Stimulated activated CD4-positive, alpha-beta T cell treated with anti-CD3 and anti-CD28 coated beads, Interleukin-2, amount 100 ng/mL, for 24 hours (primary cell): Measurements from ENCODE around the gene RNF217.
"Not testable (repeated sequence)": the region's sequence is repeated elsewhere in the genome, so short reads cannot be mapped to it uniquely, and the experiment has no call there.

ENCODE experiments used
- DNase-seq, 2 donors: peaks; one replicate each; pipeline ENCODE4 v3.0.0-alpha.2; 2020

RNF217 gene

DNA sequence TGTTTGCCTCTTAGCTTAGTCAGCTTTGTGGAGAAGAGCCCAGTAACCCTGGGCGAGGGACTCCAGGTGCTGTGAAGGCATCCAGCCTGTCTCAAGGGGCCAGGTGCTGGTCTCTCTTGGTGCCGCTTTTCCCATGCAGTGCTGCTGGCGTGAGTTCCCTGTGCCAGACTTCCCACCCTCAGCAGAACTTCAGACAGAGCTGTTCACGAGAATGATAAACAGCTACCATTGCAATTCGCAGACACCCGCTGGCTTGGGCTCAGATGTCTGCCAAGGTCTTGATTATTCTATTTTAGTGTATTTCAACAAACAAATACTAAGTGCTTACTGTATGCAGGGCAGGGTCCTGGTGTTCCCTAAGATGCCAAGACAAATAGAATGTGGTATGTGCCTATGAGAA, 57.7 kb downstream of the RNF217 start:
- DNase-seq = no peak

DNA sequence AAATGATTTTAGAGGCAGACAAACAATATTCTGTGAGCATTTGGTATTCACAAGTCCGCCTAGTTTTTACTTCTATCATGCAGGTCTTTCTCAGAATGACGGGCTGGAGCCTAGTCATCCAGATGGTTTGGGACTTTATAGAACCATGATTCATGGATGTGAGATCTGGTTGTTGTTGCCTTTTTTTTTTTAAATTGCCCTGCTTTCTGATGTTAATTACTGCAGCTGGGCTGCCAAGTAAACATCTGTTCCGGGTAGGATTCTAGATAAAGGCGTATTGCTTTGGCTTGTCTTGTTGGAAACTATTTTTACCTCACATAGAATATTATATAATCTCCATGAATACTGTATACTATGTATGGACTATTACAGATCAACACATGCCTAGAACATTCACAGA, 58.1 kb downstream of the RNF217 start:
- no peak for DNase-seq

DNA sequence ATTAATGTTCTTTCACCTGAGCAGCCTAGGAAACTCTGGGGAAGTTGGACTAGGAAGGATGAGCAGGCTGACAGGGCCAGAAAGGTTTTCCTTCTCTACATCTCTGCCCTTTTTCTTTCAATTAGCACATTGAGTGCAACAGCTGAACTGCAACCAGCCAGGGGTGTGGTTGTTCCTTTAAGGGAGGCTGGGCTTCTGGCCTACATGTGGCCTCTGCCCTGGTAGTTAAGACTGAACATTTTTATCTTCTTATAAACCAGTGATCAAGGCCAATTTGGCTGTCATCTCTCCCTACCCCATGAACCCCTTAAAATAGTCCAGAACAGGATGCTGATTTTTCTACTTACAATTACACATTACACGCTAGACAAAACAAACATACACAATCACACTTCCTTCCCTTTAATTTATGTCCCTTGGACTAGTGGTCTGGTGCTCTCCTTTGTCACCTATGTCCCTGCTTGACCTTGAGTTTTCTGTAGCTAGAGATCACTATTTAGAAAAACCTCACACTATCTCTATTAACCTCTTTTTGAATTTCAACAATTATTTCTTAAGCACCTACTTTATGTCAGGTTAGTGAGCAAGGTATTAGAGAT, 60.3 kb downstream of the RNF217 start:
- DNase-seq = no peak

DNA sequence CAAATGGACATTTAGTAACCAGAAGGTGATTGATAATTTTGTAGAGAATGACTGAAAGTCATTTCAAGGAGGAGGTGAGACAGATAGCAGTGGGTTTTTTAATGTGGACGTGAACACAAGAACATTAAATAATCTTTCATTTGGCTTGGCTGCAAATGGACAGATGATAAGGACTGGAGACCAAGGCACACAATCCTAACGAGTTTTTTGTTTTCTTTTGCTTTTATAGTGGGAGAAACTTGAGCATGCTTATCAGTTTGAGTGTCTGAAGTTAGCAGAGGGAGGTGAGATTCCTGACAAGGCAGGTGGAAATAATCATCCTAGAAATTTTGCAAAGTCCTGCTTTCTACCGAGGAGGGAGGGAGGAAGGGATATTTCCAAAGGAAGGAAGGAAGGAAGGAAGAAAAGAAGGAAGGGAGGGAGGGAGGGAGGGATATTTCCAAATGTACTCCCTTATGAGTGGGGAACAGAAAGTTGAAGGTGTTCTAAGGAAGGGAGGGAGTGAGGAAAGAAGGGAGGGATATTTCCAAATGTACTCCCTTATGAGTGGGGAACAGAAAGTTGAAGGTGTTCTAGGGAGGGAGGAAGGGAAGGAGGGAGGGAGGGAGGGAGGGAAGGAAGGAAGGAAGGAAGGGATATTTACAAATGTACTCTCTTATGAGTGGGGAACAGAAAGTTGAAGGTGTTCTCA, 63.1 kb downstream of the RNF217 start:
- no peak for DNase-seq

DNA sequence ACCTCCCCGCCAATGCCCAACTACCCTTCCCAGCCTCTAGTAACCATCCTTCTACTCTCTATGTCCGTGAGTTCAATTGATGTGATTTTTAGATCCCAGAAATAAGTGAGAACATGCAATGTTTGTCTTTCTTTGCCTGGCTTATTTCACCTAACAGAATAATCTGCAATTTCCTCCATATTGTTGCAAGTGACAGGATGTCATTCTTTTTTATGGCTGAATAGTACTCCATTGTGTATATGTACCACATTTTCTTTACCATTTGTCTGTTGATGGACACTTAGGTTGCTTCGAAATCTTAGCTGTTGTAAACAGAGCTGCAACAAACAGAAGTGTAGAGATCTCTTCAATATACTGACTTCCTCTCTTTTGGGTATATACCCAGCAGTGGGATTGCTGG, 65.0 kb downstream of the RNF217 start:
- no peak for DNase-seq

DNA sequence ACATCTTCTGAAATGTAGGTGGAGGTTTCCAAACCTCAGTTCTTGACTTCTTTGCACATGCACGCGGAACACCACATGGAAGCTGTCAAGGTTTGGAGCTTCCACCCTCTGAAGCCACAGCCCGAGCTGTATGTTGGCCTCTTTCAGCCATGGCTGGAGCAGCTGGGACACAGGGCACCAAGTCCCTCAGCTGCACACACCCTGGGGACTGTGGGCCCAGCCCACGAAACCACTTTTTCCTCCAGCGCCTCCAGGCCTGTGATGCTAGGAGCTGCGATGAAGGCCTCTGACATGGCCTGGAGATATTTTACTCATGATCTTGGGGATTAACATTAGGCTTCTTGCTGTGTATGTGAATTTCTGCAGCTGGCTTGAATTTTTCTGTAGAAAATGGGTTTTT, 68.7 kb downstream of the RNF217 start:
- no peak for DNase-seq

DNA sequence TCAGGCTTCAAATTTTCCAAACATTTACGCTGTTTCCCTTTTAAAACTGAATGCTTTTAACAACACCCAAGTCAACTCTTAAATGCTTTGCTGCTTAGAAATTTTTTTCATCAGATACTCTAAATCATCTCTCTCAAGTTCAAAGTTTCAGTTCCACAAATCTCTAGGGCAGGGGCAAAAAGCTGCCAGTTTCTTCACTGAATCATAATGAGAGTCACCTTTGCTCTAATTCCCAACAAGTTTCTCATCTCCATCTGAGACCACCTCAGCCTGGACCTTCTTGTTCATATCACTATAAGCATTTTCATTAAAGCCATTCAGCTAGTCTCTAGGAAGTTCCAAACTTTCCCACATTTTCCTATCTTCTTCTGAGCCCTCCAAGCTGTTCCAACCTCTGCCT, 69.1 kb downstream of the RNF217 start:
- no peak for DNase-seq

DNA sequence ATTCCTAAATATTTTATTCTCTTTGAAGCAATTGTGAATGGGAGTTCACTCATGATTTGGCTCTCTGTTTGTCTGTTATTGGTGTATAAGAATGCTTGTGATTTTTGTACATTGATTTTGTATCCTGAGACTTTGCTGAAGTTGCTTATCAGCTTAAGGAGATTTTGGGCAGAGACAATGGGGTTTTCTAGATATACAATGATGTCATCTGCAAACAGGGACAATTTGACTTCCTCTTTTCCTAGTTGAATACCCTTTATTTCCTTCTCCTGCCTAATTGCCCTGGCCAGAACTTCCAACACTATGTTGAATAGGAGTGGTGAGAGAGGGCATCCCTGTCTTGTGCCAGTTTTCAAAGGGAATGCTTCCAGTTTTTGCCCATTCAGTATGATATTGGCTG, 72.7 kb downstream of the RNF217 start:
- not testable (repeated sequence) for DNase-seq

DNA sequence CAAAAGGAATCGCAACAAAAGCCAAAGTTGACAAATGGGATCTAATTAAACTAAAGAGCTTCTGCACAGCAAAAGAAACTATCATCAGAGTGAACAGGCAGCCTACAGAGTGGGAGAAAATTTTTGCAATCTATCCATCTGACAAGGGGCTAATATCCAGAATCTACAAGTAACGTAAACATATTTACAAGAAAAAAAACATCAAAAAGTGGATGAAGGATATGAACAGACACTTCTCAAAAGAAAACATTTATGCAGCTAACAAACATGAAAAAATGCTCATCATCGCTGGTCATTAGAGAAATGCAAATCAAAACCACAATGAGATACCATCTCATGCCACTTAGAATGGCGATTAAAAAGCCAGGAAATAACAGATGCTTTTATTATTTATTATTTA, 74.2 kb downstream of the RNF217 start:
- DNase-seq = not testable (repeated sequence)

DNA sequence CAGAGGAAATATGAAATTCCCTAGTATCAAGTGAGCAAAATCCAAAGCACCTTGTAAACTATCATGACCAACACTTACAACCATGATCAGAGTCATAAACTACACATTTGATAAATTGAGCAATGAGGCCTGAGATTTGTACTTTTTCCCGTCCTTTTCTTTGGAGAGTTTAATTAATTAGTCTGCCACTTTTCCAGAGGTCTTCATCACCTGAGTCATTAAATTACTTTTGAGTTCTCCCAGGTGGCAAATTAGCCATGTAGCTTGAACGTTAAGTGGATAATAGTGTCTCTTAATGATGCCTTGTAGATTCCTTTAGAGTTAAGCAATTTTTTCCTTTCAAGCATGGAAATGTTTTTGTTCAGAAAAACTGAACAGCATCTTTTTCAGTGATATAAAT, 75.6 kb downstream of the RNF217 start:
- DNase-seq = no peak

DNA sequence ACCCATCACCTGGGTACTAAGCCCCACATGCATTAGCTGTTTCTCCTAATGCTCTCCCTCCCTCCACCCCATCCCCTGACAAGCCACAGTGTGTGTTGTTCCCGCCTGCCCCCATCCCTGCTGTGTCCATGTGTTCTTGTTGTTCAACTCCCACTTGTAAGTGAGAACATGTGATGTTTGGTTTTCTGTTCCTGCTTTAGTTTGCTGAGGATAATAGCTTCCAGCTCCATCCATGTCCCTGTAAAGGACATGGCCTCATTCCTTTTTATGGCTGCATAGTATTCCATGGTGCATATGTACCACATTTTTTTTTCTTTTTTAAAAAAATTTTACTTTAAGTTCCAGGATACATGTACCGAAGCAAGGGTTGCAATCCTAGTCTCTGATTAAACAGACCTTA, 76.7 kb downstream of the RNF217 start:
- DNase-seq = no peak

DNA sequence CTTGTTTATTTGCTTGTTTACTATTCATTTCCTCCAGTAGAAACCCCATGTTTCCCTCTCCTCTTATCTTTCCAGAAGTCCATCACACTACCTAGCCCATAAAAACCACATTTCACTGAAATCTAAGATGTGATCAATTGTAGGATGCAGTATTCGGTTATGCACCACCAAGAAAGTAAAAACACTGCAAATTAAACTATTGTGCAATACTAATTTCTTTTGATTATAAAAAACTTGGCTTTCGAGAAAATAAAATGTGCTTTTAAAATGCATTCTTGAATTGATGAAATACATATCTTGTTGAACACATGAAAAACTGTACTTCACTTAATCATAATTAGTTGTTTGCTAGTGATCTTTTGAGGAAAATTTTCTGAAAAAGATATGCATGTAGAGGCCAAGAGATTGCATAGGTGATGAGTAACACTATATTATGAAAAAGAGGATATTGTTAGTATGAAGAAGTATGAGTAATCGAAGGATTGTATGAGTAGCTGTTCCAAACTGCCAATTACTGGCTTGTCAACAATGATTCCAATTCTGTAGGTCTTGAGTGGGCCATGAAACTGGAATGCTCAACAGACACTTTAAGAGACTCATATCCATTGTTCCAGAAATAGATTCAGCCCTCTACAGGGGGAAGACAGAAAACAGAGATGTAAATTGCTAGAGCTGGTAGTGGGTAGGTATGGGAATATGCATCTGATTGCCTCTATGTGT, 79.7 kb downstream of the RNF217 start:
- DNase-seq = no peak

DNA sequence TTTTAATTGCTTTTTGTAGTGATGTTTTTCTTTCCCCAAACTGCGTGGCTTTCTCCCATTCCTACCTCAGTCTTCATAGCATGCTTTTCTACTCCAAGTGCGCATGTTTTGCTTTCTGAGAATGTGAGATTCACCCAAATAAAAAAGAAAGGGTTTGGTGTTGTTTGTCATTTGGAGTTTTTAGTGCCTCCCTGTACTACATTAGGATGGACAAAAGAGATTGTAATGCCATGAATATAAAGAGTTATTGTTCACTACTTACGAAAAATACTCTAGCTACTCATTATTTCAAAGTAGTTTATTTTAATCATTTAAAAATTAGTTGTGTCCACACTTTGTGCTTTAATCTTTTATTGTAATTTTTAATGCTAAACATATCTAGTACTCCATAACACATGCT, 81.8 kb downstream of the RNF217 start:
- no peak for DNase-seq

DNA sequence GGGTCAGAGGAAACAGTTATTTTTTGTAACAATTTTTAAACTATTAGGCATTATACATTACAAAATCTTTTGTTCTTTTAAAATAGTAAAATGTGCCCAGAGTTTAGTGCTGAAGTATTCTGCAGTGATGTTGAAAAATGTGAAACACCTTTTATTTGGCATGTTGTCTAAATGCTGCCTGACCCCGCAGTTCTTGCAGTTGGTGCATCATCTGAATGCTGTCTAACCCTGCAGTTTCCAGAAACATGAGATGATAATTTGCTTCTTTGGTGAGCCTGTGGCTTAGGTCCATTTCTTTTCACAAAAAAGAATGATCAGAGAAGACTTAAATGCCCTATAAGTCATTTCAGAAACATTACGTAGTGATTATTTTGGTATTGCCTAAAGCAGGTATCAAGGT, 82.4 kb downstream of the RNF217 start:
- DNase-seq = no peak

DNA sequence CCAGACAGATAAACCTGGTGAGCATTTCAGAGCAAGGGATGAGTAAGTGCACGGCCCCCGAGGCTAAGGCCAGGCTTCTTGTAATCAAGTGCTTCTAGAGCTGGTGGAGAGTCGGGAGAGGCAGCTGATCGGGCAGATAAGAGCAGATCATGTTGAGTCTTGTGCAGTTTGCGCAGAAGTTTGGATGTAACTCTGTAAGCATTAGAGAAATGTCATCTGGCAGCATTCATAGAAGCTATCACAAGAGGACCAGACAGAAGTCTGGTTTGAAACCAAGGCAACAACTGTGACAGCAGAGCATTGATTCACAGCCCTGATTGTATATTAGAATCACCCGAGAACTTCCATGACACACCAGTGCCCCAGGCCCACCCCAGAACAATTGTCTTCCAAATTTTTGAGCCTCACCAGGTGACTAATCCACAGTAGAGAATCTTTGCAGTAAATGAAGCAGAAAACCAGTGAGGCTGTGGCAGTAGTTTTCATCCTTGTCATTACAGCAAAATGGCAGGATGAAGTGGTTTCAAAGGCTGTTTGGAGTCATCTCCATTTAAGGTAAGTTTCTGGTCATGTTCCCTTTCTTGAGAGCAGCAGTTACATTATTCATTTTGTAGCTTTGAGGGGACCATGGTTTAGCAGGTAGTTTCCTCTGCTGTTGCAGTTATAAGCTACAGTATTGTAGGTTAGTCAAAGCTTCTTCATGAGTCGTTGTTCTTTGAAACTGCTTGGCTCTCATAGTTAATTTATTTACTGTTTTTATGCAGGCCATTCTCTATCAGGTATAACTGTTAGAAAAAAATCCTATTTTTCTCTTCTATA, 84.1 kb downstream of the RNF217 start:
- DNase-seq = no peak

DNA sequence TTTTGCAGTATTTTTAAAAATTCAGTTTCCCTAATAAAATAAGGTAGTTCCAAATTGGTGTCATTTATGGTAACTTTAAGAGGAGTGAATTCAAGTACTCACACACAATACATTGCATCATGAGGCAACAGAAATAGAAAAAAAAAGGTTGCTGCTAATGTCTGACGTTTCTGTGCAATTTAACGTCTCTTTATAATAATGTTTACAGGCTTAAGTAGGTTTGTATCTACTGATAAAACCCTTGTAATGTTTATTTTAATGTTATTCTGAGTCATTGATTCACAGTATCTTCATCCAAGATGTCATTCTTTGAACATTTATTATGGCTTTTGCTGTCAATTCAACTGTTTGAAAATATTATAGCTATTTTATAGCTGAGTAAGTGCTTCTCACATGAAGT, 86.0 kb downstream of the RNF217 start:
- DNase-seq = no peak

DNA sequence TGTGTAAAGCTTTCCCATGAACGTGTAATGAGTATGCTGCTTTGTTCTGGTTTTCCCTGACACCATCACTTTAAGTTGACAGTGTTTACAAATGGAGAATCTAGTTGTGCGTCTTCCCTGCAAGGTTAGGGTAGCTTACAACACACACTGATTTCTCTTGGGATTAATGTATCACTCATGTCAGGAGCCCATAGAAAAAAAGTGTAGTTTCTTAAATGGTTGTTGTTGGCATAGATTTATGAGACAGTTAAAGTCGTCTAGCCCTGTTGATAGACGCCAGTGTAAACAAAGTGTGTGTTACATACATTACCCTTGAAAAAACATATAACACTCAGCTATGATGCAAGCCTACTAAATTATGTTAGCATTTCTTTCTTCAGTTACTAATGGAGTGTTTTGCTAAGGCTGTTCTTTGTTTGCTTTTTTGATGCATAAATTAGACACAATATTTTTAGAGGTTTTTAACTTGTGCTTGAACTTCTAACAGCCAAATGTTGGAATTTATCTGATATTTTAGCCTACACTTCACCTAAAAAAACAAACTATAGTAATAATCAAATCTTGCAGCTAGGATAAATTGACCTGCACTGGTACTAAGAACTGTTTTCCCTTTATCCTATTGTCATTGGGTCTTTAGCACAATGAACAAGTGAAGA, 88.6 kb downstream of the RNF217 start:
- no peak for DNase-seq

DNA sequence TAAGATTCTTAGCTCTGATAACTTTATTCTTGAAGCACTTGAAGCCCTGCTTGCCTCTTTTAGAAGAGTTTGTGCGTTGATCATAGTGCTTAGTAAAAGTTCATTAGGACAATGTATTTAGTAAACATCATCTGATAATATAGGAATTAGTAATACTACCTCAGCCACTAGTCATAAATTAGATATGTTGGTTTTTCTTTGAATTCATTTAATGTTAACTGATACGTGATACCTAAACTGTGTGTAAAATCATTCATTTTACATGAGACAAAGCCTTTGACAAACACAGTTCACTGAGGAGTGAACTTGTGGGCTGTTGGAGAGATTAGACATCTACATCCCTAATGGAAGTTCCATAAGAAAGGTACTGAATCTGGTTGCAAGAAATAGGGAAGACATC, 91.6 kb downstream of the RNF217 start:
- DNase-seq = no peak

DNA sequence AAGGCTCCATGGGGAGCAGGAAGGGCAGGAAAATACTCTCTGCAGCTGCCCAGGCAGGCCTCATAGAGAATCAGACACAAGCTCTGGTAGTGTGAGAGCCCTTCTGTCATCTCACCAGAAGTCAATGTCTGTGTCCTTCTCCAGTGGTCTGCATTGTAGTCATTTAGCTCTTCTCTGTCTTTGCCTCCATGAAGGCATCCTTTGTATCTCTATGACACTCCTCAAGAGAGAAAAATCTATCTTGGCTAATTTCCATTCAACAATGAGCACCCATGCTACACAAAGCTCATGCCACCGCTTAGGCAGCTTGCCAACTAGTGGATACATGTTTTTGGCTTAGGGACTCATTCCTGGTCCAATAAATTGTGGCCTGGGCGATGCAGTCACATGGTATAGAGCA, 92.1 kb downstream of the RNF217 start:
- no peak for DNase-seq

DNA sequence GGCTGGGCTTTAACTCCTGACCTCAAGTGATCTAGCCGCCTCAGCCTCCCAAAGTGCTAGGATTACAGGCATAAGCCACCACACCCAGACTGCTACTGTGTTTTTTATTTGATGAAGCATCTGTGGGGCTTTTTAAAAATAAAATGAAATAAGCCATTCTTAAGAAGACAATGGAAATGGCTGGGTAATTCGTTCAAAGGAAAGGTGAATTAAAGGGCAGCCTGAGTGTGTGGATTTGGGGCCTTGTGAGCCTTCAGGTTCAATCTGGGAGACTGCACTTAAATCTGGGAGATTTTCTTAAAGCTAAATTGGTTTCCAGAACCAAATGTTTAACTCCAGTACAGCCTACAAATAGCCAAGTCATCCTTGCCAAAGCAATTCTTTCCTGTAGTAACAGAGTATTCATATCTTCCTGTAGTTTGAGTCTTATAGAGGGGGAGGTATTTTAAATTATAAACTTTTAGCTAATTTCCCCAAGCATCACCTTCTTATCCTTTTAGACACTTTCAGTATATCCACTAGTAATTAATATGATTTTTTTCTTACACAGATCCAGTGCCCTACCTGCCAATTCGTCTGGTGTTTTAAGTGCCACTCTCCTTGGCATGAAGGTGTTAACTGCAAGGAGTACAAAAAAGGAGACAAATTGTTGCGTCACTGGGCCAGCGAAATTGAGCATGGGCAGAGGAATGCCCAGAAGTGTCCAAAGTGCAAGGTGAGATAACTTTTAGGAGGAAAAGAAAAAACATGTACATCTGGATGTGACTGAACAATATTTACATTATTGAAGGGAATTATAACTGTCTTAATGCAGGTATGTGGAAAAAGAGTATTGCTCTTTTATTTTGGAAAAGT, 95.4 kb downstream of the RNF217 start:
- DNase-seq = no peak

DNA sequence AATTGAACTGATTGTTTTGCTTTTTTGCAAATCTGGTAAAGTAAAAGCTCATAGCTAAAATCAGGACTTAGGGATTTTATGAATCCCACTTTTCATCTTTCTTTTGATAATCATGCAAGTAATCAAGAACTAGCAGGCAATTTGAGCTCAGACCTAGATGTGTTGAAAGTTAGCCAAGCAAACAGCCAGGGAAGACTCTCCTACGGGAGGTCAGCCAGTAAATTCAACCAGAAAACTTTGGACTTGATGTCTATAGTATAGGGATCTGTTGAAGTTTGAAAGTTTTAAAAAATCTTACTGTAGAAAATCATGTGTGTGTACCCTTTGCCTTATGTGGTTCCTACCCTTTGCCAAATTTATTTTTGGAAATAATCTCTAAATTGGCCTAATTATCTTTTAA, 96.3 kb downstream of the RNF217 start:
- no peak for DNase-seq

DNA sequence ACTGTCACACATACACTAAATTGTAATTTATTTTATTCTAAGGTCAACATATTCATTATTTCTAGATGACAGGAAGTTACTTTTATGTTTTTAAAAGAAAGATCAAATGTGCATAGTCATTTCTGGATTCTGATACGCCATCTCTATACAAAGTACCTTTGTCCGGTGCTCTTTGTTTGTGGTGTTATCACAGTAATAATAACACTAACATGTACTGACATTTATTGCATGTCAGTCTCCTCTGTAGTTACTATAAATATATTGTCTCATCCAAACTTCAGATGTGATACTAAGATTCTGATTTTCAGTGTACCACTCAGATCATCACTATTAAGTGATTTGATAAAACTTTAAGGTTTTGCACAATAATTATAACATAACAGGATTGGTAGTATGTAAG, 101.1 kb downstream of the RNF217 start:
- DNase-seq = no peak
